Smooth muscle cell (in vitro differentiated cells): ENCODE data around the gene NOS1AP. TPM values are rescaled to one million over a fixed set of nuclear protein-coding genes. Genes with fewer than 3 reads are reported as not detected.

ENCODE experiments used
- DNase-seq: peaks from one replicate; lab custom pipeline; 2025; ENCODE audit not compliant: unreplicated experiment; lab: John Stamatoyannopoulos, UW
- H2AFZ ChIP-seq: fragments of 200-600 bp; sonication (generic); 2 replicates; pipeline ENCODE4 v1.6.0; 2016; ENCODE audit warnings: antibody characterized with exemption, low read depth, mild to moderate bottlenecking
- H3F3A ChIP-seq: fragments of 200-600 bp; sonication (generic); 2 replicates; pipeline ENCODE4 v1.6.0; 2017; ENCODE audit warnings: antibody characterized with exemption, low read depth
- H3K27ac ChIP-seq: fragments of 200-600 bp; sonication (generic); 2 replicates; pipeline ENCODE4 v1.5.1; 2016; ENCODE audit warnings: low read depth, mild to moderate bottlenecking
- H3K27me3 ChIP-seq: fragments of 200-600 bp; sonication (generic); 2 replicates; pipeline ENCODE4 v1.6.1; 2016; ENCODE audit warnings: low read depth, mild to moderate bottlenecking
- H3K36me3 ChIP-seq: fragments of 200-600 bp; sonication (generic); 2 replicates; pipeline ENCODE4 v1.5.1; 2016; ENCODE audit warnings: low read depth
- H3K4me1 ChIP-seq: fragments of 200-600 bp; sonication (generic); 2 replicates; pipeline ENCODE4 v1.5.1; 2016; ENCODE audit warnings: low read depth
- H3K4me2 ChIP-seq: fragments of 200-600 bp; sonication (generic); 2 replicates; pipeline ENCODE4 v1.6.0; 2016; ENCODE audit warnings: mild to moderate bottlenecking
- H3K4me3 ChIP-seq: fragments of 200-600 bp; sonication (generic); 2 replicates; pipeline ENCODE4 v1.5.1; 2016; ENCODE audit warnings: mild to moderate bottlenecking
- H3K79me2 ChIP-seq: fragments of 200-600 bp; sonication (generic); 2 replicates; pipeline ENCODE4 v1.6.0; 2016; ENCODE audit warnings: low read depth, mild to moderate bottlenecking
- H3K9ac ChIP-seq: fragments of 200-600 bp; sonication (generic); 2 replicates; pipeline ENCODE4 v1.6.0; 2016; ENCODE audit warnings: low read depth
- H3K9me3 ChIP-seq: fragments of 200-600 bp; sonication (generic); replicated peaks from 2 replicates; pipeline ENCODE4 v1.5.1; 2016; ENCODE audit warnings: low read depth
- H4K20me1 ChIP-seq: fragments of 200-600 bp; sonication (generic); 2 replicates; pipeline ENCODE4 v1.6.0; 2016; ENCODE audit warnings: low read depth
- CTCF ChIP-seq: fragments of 200-600 bp; sonication (generic); IDR thresholded peaks from 2 replicates; pipeline ENCODE4 v1.5.1; 2017; ENCODE audit warnings: borderline replicate concordance, mild to moderate bottlenecking, antibody characterized with exemption; ENCODE audit not compliant: insufficient read depth, poor library complexity, severe bottlenecking
- WGBS: methylation state at CpG from one replicate; pipeline ENCODE4 v1.1.7; 2016; ENCODE audit warnings: low lambda C conversion rate; 5-methylcytosine and 5-hydroxymethylcytosine counted together
- polyA plus RNA-seq: library from polyadenylated mRNA; unstranded; fragments of >200 nt; fragmentation: Nextera tagmentation; extraction: Ambion mirVana; gene quantifications from 2 replicates; pipeline ENCODE4 v1.2.1, GENCODE V29; 2016
- total RNA-seq: library from RNA; depleted of rRNA; stranded (reverse); fragments of >200 nt; gene quantifications from 2 replicates; pipeline ENCODE4 v1.2.3, GENCODE V29; 2014

NOS1AP gene
- total and polyA plus RNA-seq, 2 experiments from 2014 or later: 0.54 to 0.80 TPM

DNA sequence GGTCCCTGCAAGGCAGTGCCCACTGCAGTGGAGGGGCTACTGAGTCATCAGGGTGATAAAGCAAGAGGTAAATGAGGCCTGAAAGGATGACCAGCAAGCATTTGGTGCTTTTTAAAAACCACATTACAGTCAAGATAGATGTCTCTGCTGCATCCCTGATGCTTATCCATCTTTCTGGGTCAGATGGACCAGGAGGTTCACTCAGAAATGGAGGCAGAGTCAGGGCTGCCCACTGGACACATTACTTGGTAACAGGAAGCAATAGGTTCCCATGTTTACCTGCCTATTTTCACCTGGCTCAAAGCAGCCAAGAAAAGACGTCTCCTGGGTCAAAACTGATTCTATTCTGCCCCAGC, 303.6 kb downstream of the NOS1AP start:
- H3K27ac ChIP-seq: peak overlapping the region; percentile 55
- H3K9me3 ChIP-seq: no peaks in the 10 kb centered on the region
- H3K27me3 ChIP-seq: no peaks in the 10 kb centered on the region
- no peak overlapping the region for H3K4me3 ChIP-seq
- no peaks in the 10 kb centered on the region for H4K20me1 ChIP-seq
- H3K9ac ChIP-seq: peak overlapping the region; percentile 34
- H2AFZ ChIP-seq: no peak overlapping the region
- H3F3A ChIP-seq: no peaks in the 10 kb centered on the region
- H3K36me3 ChIP-seq: no peaks in the 10 kb centered on the region
- no peak overlapping the region for H3K4me2 ChIP-seq
- no peak for TF ChIP-seq CTCF
- H3K79me2 ChIP-seq: no peaks in the 10 kb centered on the region
- no peak for DNase-seq
- no peaks in the 10 kb centered on the region for H3K4me1 ChIP-seq
- WGBS: 96% methylated on average over 1 of the region's 1 CpG

DNA sequence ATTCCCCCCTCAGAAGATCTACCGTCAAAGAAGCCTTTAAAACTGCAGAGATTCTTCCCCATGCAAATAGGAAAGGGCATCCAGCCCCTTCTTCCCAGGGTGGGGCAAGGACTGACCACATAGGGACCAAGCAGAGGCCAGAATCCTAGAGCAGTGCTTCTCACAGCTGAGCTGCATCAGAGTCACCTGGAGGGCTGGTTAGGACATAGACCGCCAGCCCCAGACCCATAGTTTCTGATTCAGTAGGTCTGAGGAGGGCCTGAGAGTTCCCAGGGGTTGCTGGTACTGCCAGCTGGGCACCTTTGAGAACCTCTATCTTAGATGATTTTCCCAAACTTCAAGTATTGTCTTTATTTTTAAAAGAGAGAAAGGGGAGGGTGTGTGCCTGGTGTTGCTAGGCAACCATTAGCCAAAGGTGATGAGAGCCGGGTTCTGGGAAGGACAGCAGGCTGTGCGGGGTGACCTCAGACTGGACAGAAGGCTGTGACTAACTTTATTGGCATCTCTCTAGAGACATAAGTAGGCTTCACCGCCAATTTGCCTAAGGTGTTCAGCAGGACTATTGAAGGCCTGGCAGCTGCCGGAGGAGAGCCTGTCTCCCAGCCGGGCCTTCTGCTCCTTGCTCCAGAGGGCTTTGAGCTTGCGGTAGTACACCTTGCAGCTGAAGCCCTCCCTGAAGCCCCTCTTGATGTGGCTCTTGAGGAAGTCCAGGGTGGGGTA, 304.2 kb downstream of the NOS1AP start:
- no peak overlapping the region for H2AFZ ChIP-seq
- no peaks in the 10 kb centered on the region for H3K4me1 ChIP-seq
- no peaks in the 10 kb centered on the region for H3K36me3 ChIP-seq
- no peaks in the 10 kb centered on the region for H3F3A ChIP-seq
- H3K4me2 ChIP-seq: no peak overlapping the region
- H4K20me1 ChIP-seq: no peaks in the 10 kb centered on the region
- H3K27me3 ChIP-seq: no peaks in the 10 kb centered on the region
- H3K4me3 ChIP-seq: no peak overlapping the region
- peak overlapping the region; percentile 55 for H3K27ac ChIP-seq
- H3K9me3 ChIP-seq: no peaks in the 10 kb centered on the region
- no peaks in the 10 kb centered on the region for H3K79me2 ChIP-seq
- peak overlapping the region; percentile 34 for H3K9ac ChIP-seq
- no peak for DNase-seq
- 68% methylated on average over 8 of the region's 8 CpGs for WGBS
- TF ChIP-seq CTCF: no peak

GRCh38 chr1:162374406-162374805, 304.9 kb downstream of the NOS1AP start:
- no peak overlapping the region for H3K27ac ChIP-seq
- no peak overlapping the region for H3K4me3 ChIP-seq

More at GRCh38 chr1:162374406-162374805, 304.9 kb downstream of the NOS1AP start:
- no peak for TF ChIP-seq CTCF
- Histone ChIP-seq H3K36me3 (no peaks in the 10 kb centered on the region), H3K9ac (no peak overlapping the region), H3K79me2 (no peaks in the 10 kb centered on the region), H3K4me2 (no peak overlapping the region), H3K4me1 (no peaks in the 10 kb centered on the region), H3K9me3 (no peaks in the 10 kb centered on the region), H2AFZ (no peak overlapping the region), H4K20me1 (no peaks in the 10 kb centered on the region), H3F3A (no peaks in the 10 kb centered on the region), H3K27me3 (no peaks in the 10 kb centered on the region)
- WGBS: 92% methylated on average over 9 of the region's 9 CpGs
- no peak for DNase-seq
